NCI-H2196 (cell line): ENCODE data around the gene CCDC187.

Source experiments
- DNase-seq: peaks from one replicate; lab custom pipeline; 2025; ENCODE audit not compliant: unreplicated experiment; lab: John Stamatoyannopoulos, UW

CCDC187 gene

DNA sequence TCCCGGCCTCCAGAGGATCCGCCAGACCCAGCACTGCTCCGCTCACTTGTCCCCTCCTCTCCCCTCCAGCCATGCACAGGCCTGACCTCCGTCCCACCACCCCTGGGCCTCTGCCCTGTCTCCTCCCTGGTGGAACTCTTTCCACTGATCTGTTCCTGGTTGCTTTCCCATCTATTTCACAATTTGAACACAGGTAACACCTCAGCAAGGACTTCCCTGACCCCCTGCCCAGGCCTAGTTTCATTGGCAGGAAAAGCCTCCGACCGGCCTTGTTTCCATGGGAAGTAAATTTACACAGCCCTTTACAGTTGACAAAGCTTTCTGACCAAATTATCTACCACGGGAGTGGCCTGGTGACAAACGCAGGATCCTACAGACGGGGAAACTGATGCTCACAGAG, 73.1 kb downstream of the CCDC187 start:
- no peak for DNase-seq

GRCh38 chr9:136230365-136230764, 73.5 kb downstream of the CCDC187 start:
- no peak for DNase-seq

DNA sequence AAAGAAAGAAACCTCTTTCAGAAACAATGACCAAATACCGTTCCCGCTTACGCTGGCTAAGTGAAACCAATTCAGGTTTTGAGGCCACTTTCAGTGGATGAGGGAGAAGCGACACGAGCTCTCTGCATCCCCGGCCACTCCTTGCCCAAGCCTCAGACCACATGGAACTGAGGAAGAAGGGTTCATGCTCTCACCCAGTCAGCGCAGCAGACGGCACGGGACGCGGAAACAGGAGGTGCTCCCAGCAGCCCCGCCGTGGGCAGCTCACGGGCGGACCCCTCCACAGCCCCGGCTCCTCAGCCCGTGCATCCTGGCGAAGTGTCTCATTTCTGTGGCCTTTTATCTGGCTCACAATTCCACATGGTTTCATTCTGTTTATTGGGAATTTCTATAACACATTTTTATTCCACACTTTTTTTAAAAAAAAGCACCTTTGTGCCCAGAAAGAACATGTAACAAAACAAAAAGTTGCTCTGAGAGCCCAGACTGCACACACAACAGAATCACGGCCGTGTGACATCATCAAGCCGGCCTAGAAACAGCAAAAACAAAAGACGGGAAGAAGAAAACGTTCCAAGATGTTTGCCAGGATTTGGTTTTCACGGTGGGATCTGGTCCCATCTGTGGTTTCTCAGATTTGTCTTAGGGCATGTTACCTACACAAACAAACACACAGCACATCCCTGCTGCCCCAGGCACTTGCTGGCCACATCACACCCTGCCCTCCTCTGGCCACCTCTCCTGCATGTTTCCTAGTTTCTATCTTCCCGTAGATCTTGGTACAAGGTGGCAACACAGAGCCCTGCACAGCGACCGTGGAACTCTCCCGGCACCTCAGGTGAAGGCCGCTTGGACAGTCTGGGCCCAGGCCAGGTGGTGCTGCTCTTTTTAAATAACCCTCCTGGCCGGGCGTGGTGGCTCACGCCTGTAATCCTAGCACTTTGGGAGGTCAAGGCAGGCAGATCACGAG, 74.5 kb downstream of the CCDC187 start:
- DNase-seq: no peak

DNA sequence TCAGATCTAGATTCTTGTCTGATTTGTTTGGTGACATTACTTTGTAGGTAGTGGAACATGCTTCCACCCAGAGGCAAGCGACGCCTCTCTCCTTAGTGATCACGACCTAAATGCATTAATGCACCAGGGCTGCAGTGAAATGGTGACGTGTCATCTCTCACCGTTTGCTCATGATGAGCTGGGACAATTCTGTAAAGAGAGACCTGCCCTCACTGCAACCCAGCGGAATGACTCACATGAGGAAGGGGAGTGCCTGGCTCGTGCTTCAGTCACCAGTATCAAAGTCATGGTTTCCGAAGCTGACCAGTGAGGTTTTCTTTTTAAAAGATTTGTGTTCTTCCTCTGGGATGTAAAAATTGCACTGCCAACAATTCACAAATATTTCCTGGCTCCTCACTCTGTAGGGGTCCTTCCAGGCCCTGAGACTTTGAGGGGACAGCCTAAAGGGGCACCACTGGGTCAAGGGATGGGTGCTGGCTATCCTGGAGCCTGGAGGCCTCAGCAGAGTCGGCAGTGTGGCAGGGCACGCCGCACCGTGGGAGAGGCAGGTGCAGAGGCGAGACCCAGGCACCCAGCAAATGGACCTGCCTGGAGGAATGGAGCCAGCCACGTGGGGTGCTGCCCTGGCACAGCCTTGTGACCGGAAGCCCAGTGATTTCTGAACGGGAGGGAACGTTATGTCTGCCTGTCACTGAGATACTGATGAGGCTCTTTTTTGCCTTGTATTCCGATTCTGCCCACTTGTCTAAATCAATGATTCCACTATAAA, 75.6 kb downstream of the CCDC187 start:
- DNase-seq: no peak

- DNase-seq: no peak
Measured at GRCh38 chr9:136226680-136227407, 77.0 kb downstream of the CCDC187 start.

DNA sequence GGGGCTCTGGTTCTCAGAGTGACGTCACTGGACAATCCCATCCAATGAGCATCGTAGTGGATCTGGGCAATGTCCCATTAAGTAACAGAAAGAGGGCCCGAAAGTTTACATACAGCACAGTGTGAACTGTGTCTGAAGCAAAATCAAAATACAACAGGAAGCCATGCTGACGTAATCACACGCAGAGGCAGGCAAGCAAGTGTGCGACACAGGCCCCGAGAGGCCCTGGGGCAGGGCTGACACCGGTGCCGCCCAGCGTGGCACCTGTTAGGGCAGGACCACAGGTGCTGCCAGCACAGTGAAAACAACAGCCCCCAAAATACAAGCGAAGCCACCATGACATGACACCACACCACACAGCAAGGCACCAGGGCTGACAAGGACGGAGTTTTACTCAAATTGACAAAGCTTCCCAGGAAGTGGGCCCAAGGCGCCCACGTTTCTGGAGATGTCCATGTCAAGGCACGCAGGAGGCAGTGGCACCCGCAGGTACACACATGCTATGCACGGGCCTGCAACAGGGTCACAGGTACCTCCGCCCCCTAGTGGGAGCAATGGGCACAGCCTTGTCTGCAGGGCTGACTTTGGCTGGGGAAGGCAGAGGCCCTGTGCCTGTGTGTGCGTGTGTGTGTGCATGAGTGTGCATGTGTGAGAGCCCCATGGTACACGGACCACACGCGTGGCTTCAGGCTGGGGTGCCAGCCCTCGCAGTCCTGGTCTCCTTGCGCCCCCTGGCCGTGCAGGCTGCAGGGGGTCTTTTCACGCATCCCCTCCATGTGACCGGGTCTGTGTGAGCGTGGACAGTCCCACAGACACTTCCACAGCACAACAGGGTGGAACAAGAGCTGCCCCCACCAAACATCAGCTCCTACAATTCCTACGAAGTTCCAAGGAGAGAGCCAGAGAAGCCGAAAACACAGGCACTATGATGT, 77.9 kb downstream of the CCDC187 start:
- DNase-seq: peak; percentile 68

DNA sequence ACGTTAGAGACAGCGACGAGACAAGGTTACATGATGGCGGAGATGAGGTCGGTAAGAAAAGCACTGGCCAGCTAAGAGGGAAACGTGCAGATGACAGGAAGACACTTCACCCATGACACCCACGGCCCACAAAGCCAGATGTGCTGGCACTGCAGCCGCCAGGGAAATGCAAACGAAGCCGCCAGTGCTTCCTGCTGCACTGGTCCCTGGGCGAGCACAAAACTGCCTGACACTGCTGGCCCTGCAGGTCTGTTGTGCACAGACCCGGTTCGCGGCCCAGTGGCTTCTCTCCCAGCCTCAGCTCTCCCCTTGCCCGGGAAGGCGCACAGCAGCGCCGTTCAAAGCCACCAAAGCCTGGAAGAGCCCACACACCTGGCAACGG, 78.5 kb downstream of the CCDC187 start:
- DNase-seq: no peak

- no peak for DNase-seq
Measured at GRCh38 chr9:136223871-136224640, 79.8 kb downstream of the CCDC187 start.

- DNase-seq: no peak
Measured at GRCh38 chr9:136222906-136223285, 81.0 kb downstream of the CCDC187 start.

- DNase-seq: no peak
Measured at GRCh38 chr9:136222166-136222905, 81.6 kb downstream of the CCDC187 start.

- DNase-seq: no peak
Measured at GRCh38 chr9:136220017-136220729, 83.7 kb downstream of the CCDC187 start.

DNA sequence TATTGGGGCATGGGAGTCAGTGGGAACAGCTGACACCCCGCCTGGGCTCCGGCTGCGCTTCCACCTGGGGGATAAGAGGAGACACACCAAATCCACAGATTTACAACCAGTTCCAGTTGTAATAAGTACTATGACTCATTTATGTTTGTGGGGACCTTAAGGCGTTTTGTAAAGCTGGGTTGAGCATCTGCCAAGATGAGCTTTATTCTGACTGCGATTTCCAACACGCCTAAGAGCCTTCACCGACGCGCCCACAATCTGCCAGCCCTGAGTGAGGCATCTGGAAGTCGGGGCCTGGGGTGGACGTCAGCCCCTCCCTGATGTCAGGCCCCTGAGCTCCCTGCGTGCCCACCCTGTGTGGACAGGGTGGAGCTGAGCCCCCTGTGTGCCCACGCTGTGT, 84.6 kb downstream of the CCDC187 start:
- DNase-seq: no peak

- DNase-seq: no peak
Measured at GRCh38 chr9:136218673-136219072, 85.2 kb downstream of the CCDC187 start.

DNA sequence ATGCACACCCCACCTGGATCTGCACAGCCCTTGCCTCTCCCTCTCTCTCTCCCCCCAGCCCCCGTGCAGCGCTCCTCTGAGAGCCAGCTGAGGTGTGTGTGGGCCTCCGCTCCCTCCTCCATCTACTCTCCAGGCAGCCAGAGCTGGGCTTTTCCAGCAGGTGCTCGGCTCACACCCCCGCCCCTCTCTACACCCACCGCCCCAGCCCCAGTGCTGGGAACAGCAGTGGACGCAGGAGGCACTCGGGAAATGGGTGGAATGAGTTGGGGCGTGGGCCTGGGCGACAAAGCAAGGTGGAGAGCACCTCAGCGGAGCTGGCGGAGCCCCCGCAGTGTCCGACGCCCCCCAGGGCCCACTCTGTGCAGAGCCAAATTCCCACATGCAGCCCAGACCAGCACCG, 85.6 kb downstream of the CCDC187 start:
- no peak for DNase-seq

GRCh38 chr9:136216541-136217244, 87.2 kb downstream of the CCDC187 start:
- no peak for DNase-seq

GRCh38 chr9:136213733-136214132, 90.2 kb downstream of the CCDC187 start:
- no peak for DNase-seq

DNA sequence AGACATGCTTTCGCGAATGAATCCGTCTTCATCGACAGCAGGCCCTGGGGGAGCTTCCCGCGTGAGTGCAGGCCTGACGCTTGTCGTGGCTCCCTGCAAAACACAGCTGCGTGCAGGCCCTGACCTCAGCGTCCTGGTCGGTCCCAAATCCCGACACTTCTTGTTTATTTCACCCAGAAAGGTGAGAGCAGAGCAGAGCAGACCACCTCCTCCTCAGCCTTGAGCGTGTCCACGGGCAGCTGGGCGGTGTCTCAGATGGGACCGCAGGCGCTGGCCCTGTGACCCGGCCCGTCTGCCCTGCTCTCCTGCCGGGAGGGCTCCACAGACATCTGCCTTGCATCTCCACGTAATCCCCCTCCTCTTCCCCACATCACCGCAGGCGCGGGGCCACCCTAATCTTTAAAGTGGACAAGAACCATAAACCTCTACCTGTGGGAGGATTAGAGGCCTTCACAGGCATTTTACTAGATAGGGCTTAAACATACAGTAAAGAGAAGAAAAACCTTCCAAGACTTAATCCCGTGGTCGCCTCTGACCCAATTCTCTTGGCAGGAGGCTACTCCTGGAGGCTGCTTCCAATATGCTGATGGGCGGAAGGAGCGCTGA, 91.4 kb downstream of the CCDC187 start:
- no peak for DNase-seq
